Inflammatory macrophage treated with lipopolysaccharide for 1 hour (primary cell): ENCODE data around the gene SPDYE1.
"Not testable (repeated sequence)": the region's sequence is repeated elsewhere in the genome, so short reads cannot be mapped to it uniquely, and the experiment has no call there.

Source experiments
- DNase-seq, 2 donors: peaks; one replicate each; pipeline ENCODE4 v3.0.0-alpha.2; 2020 to 2022

The SPDYE1 gene

GRCh38 chr7:43994681-43995080 is 3.0 kb upstream of the SPDYE1 start:
- not testable (repeated sequence) for DNase-seq

GRCh38 chr7:44012081-44012480 is 14.4 kb downstream of the SPDYE1 start:
- DNase-seq, result not testable (repeated sequence)

- not testable (repeated sequence) for DNase-seq
These were observed 17.4 kb downstream of the SPDYE1 start for GRCh38 chr7:44015090-44015489.

- peak; percentile 95 to 99 for DNase-seq
These were observed 21.4 kb downstream of the SPDYE1 start for GRCh38 chr7:44018857-44019807.

- DNase-seq, result not testable (repeated sequence)
These were observed 22.1 kb downstream of the SPDYE1 start for GRCh38 chr7:44019825-44020224.

GRCh38 chr7:44022069-44022468 is 24.4 kb downstream of the SPDYE1 start:
- not testable (repeated sequence) for DNase-seq

- not testable (repeated sequence) for DNase-seq
These were observed 25.2 kb downstream of the SPDYE1 start for GRCh38 chr7:44022796-44023467.

- DNase-seq, result not testable (repeated sequence)
These were observed 31.7 kb downstream of the SPDYE1 start for GRCh38 chr7:44029433-44029832.

GRCh38 chr7:44030029-44030428 is 32.3 kb downstream of the SPDYE1 start:
- not testable (repeated sequence) for DNase-seq

GRCh38 chr7:44031319-44031718 is 33.6 kb downstream of the SPDYE1 start:
- not testable (repeated sequence) for DNase-seq

GRCh38 chr7:44032031-44032430 is 34.3 kb downstream of the SPDYE1 start:
- not testable (repeated sequence) for DNase-seq

- DNase-seq, result not testable (repeated sequence)
These were observed 36.5 kb downstream of the SPDYE1 start for GRCh38 chr7:44033971-44034844.

- DNase-seq, result peak; percentile 55 to 78
These were observed 38.7 kb downstream of the SPDYE1 start for GRCh38 chr7:44036364-44036763.

- not testable (repeated sequence) for DNase-seq
These were observed 40.3 kb downstream of the SPDYE1 start for GRCh38 chr7:44037951-44038350.

- not testable (repeated sequence) for DNase-seq
These were observed 40.9 kb downstream of the SPDYE1 start for GRCh38 chr7:44038553-44038952.

GRCh38 chr7:44038961-44039558 is 41.4 kb downstream of the SPDYE1 start:
- DNase-seq, result peak; percentile 91 to 92

- DNase-seq, result not testable (repeated sequence)
These were observed 42.2 kb downstream of the SPDYE1 start for GRCh38 chr7:44039800-44040492.

GRCh38 chr7:44040493-44040891 is 42.8 kb downstream of the SPDYE1 start:
- not testable (repeated sequence) for DNase-seq

- DNase-seq, result no peak
These were observed 44.5 kb downstream of the SPDYE1 start for GRCh38 chr7:44042221-44042620.

GRCh38 chr7:44043902-44044301 is 46.2 kb downstream of the SPDYE1 start:
- DNase-seq, result no peak
